H4 (cell line): ENCODE results near the gene ASB16. TPM values are rescaled to one million over a fixed set of nuclear protein-coding genes. Genes with fewer than 3 reads are reported as not detected.

ENCODE experiments used
- DNase-seq: peaks from one replicate; pipeline ENCODE4 v3.0.0-alpha.2; 2015; ENCODE audit warnings: low spot score
- total RNA-seq: library from RNA; depleted of rRNA; stranded (reverse); fragments of >200 nt; shearing (Covaris generic); gene quantifications from 2 replicates; pipeline ENCODE4 v1.2.3, GENCODE V29; 2014

ASB16 gene
- total RNA-seq, 1 experiment from 2014 or later, result not detected

DNA sequence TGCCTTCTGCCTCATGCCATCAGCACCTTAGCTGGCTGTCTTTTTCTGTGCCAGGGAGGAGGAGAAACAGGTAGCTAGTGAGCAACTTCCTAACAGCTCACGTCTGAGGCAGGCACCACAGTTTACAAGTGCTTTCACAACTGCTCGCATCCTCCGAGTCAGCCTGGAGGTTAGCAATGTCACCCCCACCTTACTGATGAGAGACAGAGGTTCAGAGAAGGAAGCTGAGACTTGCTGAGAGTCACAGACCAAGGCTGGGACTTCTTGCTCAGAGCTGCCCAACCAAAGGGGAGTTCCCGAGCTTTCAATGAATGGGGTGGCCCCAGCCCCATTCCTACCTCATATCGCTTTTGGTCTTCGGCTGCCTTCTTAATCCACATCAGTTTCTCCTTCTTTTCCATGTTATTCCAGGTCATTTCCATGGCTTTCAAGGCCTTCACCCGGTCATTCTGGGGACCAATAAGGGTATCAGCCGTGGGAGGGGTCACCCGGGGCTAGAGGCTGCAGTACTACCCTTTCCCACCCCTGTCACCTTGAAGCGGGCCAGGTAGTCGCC, 39.4 kb downstream of the ASB16 start:
- no peak for DNase-seq

GRCh38 chr17:44210342-44211192, 40.1 kb downstream of the ASB16 start:
- no peak for DNase-seq

- no peak for DNase-seq
Measured at GRCh38 chr17:44211281-44212265, 41.1 kb downstream of the ASB16 start.

- DNase-seq, result no peak
Measured at GRCh38 chr17:44212507-44213402, 42.3 kb downstream of the ASB16 start.

DNA sequence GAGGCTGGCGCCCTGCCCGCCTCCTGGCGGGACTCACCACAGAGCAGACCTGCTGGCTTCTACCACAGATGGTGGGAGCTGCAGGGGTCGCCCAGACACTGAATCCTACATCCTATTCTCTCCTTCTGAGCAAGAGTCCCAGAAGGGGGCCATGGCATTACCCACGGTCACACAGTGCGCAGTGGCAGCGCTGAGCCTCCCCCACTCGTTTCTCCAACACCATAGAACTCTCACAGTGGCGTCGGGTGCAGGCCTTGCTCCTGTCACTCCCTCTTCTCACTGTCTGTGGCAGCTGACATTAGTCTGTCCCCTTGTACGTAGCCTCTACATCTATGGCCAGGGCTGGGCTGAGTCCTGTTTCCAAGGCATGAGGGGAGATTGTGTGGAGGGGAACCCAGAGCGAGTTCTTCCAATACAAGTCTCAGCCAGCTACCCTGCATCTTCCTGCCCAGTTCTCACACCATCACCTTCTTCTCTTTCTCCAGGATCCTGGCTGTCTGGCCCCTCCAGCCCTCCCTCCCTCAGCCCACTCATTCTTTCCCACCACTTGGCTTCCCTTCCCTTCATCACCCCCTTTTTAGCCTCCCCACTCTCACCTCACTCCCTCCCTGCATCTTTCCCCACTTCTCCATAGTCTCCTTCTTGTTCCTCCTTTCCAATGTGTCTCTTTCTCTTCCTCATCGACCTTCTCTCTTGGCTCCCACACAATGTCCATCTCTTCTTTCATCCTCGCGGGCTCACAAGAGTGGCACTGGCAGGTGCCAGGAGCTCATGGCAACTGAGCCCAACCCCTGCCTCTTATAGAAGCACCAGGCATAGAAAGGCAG, 43.1 kb downstream of the ASB16 start:
- DNase-seq, result no peak

GRCh38 chr17:44214230-44214494, 43.7 kb downstream of the ASB16 start:
- DNase-seq, result no peak

GRCh38 chr17:44214896-44215295, 44.4 kb downstream of the ASB16 start:
- DNase-seq, result no peak

DNA sequence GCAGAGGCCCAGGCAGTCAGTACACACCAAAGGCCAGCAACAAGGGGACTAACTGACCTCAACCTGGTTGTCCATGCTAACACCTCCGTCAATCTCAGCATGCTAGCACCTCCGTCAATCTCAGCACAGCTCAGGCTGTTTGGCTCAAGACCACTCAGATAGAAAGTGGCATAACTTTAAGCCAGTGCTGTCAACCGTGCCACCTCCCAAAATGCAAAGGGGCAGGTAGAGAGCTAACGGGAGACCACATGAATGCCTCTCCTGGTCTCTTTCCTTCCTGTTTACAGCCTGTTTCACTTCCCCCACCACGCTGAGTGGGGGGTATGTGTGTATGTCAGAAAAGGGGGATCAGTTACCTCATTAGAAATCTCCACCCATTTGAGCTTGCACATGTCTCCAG, 45.7 kb downstream of the ASB16 start:
- DNase-seq, result no peak

- no peak for DNase-seq
Measured at GRCh38 chr17:44216694-44217093, 46.2 kb downstream of the ASB16 start.

DNA sequence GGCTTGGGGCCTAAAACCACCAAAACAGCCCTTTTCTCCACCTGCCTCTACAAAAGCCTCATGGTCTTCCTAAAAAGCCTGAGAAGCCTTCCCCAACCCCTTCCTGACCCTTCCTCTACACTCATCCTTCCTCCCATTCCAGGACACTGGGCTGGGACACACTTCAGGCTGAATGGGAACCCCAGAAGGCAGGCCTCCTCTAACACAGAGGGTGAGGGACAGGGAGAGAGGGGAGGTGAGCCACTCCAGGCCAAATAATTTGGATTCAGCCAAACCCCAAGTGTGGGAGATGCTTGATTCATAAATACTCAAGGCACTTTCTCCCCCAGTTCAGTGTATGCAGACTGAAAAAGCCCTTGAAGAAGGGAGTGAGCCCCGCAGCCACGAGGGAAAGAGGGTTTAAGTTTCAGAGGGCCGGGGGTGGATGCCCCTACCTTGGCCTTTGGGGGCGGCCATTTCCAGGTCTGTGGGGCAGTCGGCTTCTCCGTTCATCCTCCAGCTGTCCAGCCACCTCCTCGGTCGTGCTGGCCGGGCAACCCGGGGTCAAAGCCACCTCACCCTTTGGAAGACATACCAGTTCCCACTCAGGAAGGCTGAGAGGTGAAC, 47.3 kb downstream of the ASB16 start:
- DNase-seq, result no peak

GRCh38 chr17:44218344-44219107, 48.0 kb downstream of the ASB16 start:
- DNase-seq, result peak; percentile 73

DNA sequence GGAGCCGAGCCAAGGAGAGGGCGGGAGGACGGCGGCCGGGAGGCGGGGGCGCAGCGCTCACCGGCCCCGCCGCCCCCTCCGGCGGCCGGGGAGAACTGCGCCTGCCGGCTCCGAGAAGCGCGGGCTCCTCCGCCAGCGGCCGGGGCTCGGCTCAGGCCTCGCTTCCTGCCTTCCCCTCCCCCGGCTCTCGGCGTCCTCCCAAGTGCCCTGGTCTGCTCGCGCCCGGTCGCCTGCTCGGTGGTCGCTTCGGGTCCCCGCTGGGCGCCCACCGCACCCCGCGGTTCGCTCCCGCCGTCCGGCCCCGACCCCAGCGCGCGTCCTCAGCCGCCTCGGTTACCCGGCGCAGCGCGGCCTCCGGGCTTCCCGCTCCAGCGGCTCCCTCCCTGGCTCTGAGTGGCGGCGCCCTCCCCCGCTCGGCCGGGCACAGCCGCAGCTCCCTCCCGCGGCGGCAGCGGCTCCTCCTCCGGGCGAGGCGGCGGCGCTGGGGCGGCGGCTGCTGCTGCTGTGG, 48.7 kb downstream of the ASB16 start:
- DNase-seq, result no peak

DNA sequence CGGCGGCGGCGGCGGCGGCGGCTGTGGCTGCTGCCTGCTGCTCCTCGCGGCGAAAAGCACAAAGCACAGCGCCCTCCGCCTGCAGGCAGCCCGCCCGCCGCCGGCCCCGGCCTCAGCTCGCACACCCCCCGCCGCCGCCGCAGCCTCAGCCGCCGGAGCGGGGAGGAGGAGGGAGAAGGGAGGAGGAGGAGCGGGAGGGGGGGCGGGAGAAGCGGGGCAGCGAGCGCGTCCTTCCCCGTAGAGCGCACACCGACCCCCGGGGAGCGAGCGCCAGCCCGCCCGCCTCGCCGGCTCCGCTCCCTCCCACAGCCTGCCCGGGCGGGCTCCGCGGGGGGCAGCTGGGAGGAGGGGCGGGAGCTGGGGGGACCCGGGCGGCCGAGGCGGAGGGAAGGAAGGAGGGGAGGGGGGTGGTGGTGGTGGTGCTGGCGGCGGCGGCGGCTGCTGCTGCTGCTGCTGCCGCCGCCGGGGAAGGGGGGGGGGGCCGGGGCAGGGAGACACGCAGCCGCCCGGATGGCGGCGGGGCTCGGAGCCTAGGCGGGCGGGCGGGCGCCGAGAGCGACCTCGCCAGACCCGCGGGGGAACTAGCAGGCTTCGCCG, 49.2 kb downstream of the ASB16 start, which contains the start of gene UBTF:
UBTF (minus strand) TSS at position 60 of the 597 bp plus-strand sequence. CDS start 1,446 bp downstream, outside the sequence.
- DNase-seq, result no peak

DNA sequence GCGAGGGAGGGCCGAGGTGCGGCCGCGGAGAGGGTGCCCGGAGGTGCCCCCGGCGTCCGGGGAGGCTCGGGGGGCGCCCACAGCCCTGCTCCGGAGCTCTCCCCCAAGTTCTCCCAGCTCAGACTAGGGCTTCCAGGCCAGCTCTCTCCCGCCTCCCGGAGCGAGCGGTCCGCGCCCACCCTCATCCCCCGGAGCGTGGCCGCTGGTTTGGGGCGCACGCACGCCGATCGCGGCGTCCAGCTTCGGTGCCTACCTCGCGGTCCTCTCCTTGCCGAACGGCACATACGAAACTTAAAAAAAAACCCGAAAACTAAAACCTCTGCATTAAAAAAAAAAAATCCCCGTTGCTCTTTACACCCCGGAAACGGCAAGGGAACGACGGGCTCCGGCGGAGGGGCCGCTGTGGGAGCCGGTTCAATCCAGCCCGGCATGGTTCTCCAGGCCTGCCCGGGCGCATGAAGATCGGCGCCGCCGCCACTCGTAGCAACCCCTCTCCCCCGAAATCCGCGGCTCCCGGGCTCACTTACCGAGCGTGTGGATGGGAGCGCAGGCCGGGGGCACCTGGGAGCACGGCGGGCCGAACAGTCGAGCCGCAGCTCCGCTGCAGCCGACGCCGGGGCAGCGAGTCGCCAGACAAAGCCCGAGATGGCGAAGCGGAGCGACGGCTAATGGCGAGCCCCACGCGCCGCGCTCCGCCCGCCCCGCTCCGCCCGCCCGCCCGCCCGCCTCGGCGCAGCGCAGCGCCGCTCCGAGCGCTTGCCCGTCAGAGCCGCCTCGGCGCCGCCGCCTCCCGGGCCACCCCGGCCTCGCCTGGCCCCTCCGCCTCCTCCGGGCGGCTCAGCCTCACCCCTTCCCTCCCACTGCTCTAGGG, 49.9 kb downstream of the ASB16 start:
- DNase-seq, result no peak

- DNase-seq, result peak; percentile 47
Measured at GRCh38 chr17:44221084-44221861, 50.8 kb downstream of the ASB16 start.

DNA sequence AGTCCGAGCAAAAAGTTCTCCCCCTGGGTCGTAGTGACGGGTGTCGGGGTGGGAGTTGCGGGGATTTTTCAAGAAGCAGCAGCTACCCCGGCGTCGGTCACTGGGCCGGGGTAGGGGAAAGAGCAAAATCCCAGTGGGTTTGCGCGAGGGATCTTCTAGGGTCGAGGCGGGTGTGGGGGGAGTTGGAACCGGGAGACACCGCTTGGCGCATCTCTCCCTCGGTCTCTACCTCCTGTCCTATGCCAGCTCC, 51.3 kb downstream of the ASB16 start:
- DNase-seq, result no peak
